GM21825 (cell line): Measurements from ENCODE around the gene HECTD2.
"Not testable (repeated sequence)": the region's sequence is repeated elsewhere in the genome, so short reads cannot be mapped to it uniquely, and the experiment has no call there.

ENCODE experiments used
- ATAC-seq: cut with Tn5 transposase; IDR thresholded peaks from one replicate; pipeline ENCODE4 v1.9.1; 2021; ENCODE audit warnings: mild to moderate bottlenecking, moderate library complexity; ENCODE audit not compliant: unreplicated experiment

HECTD2 gene

DNA sequence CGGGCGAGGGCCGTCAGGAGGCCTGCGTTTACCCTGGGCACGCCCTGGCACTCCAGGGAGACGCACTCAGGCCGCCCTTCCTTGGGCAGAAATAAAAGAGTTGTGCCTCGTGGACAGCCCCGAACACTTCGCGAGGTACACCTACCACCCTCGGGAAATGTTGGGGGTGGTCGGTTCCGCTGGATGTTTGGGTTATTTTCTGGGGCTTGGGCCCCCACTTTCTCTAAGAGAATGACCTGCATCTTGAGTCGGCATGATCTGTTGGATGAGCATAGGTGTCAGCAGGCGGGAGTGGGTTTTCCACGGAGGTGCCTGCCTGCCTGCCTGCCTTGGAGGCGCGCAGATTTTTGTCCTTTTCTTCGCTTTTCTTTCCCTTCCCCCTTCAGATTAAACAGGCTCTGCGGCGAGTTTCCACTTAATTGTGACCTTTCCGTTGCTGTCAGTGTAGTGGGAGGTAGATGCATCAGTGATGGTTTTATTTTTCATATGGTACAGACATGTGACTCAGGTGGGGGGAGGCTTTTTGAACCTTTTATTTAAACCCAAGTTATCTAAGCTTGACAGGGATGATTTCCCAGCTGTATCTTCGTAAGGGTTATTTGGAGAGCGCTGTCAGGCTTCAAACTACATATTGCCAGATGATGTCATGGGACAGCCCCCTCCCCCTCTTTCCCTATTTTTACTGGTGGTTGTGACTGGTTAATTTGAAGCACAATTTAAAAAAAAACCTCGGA is 661 bp downstream of the HECTD2 start:
- no peak for ATAC-seq

DNA sequence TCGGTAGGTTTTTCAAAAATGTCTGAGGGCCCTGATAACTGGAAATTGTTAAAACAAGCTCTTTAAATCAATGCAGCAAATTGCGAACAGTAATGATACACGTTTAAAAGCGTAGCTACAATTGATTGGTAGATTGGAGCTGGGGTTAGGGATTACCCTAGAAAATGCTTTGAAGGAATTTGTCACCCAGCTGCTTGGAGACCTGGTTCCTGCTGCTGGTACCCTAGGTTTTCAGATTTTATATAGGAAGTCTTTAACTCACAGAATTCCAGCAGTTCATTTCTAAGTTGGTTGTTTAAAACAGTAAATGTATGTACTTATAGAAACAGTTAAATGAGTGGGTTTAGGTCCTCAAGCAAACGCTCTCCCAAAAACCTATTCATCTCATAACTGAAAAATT is 1.5 kb downstream of the HECTD2 start:
- ATAC-seq = no peak

DNA sequence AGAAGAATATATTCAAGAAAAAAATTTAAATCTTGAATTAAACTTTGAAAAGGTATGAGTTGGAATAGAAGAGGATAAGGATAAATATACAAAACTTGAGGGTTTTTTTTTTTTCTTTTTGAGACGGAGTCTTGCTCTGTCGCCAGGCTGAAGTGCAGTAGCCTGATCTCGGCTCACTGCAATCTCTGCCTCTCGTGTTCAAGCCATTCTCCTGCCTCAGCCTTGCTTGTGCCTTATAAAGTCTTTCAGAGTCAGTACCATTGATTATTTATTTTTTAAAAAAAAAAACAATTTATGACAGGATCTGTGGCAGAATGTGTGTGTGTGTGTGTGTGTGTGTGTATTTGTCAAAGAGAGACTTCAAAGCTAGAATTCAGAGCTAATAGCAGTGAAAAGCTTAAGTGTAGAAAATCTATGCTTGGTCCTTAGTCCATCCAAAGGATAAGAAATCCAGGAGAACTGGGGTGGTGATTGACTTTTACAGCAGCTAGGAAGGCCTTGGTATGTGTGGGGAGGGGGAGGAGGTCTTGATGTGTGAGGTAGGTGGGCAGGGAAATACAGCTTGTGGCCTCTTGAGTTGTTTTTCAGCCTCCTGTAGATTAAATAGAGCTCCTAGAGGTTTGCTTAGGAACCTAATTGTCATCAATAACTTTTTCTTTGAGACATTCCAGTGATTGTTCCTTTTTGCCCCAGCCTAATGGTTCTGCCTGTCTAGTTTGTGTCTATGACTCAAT is 2.4 kb downstream of the HECTD2 start:
- no peak for ATAC-seq

DNA sequence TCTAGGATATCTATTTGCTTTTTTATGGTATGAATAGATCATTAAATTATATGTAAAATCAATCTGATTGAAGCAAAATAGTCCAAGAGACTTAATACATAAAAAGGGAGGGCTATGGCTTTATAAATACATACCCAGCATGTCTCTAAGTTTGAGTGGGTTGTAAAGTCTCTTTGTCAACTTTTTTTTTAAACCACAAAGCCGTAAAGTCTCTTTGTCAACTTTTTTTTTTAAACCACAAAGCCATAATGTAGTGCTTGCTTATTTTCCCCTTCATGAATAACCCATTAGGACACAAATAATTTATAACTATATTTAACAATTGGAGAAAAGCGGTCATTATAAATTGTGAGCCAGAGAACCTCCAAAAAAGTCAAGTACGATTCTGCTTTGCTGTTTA is 5.7 kb downstream of the HECTD2 start:
- ATAC-seq = no peak

- ATAC-seq = no peak
Observed at GRCh38 chr10:91416339-91416855, 6.3 kb downstream of the HECTD2 start.

DNA sequence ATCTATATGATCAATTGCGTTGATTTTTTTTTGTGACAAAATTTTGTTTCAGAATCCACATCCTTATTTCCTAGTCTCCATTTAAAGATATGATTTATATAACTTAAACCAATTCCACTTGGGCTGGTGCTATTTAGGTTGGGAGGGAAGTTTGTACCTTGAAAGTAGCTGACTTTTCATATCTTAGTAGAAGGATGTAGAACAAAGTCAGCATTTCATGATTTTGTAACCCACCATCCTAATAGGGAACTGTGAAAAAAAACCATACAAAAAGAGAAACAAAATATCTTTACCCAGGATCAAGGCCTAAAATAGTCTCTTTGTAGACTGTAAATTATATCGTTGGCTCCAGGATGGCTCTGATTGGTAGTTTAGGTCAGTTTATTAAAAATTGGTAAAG is 8.3 kb downstream of the HECTD2 start:
- no peak for ATAC-seq

DNA sequence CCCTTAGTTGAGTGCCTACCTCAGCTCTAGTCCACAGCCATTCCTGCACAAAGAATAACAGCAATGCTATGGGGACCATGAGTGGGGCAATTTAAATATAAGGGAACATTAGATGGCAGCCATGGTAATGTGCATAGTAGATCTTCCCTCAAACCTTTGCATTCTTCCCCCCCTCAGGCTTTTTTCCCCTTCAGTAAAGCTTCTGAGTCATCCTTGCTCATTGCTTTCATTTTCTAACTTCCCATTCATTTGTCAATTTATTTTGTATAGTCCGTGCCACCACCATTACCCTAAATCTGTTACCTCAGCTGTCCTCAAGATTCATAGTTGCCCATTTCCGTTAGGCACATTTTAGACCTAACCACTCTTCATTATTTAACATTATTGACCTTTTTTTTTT is 10.7 kb downstream of the HECTD2 start:
- no peak for ATAC-seq

DNA sequence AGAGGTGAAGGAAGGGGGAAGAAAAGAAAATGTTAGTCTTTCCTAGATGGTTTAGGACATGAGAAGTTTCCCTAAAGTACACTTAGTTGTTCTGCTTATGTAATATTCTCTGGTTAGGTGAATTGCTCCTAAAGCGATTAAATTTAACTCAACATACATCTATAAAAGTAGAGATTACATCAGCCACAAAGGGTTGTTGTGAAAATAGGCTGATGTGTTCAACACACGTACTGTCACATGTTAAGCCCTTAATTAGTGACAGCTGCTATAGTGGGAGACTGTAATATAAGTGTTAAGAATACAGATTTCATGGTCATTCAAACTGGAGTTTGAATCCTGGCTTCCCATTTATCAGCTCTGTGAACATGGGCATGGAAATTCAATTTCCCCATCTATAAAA is 12.8 kb downstream of the HECTD2 start:
- ATAC-seq = no peak

- no peak for ATAC-seq
Observed at GRCh38 chr10:91424016-91424415, 13.9 kb downstream of the HECTD2 start.

- ATAC-seq = no peak
Observed at GRCh38 chr10:91432175-91432574, 22.0 kb downstream of the HECTD2 start.

GRCh38 chr10:91433620-91434019 is 23.5 kb downstream of the HECTD2 start:
- no peak for ATAC-seq

- no peak for ATAC-seq
Observed at GRCh38 chr10:91434041-91434440, 23.9 kb downstream of the HECTD2 start.

DNA sequence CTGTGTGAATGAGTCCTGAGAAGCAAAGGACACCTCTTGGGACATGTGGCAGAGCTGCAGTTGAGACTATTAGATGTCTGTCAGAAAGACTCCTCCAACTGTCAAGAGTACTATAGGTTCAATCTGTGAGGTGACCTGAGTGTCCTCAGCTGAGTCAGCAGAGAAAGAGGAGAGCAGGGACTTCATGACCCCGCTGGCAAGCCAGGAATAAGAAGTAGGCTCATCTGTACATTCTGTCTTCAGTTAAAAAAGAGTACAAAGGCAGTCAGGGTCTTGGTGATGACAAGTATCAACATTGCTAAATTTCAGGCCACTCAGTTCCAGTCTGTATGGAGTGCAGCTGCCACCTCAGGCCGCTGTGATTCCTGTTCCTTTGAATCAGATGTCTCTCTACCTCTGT is 25.1 kb downstream of the HECTD2 start:
- ATAC-seq = no peak

DNA sequence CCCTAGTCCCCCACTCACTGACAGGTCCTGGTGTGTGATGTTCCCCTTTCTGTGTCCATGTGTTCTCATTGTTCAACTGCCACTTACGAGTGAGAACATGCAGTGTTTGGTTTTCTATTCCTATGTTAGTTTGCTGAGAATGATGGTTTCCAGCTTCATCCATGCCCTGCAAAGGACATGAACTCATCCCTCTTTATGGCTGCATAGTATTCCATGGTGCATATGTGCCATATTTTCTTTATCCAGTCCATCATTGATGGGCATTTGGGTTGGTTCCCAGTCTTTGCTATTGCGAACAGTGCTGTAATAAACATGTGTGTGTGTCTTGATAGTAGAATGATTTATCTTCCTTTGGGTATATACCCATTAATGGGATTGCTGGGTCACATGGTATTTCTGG is 28.1 kb downstream of the HECTD2 start:
- ATAC-seq = not testable (repeated sequence)

DNA sequence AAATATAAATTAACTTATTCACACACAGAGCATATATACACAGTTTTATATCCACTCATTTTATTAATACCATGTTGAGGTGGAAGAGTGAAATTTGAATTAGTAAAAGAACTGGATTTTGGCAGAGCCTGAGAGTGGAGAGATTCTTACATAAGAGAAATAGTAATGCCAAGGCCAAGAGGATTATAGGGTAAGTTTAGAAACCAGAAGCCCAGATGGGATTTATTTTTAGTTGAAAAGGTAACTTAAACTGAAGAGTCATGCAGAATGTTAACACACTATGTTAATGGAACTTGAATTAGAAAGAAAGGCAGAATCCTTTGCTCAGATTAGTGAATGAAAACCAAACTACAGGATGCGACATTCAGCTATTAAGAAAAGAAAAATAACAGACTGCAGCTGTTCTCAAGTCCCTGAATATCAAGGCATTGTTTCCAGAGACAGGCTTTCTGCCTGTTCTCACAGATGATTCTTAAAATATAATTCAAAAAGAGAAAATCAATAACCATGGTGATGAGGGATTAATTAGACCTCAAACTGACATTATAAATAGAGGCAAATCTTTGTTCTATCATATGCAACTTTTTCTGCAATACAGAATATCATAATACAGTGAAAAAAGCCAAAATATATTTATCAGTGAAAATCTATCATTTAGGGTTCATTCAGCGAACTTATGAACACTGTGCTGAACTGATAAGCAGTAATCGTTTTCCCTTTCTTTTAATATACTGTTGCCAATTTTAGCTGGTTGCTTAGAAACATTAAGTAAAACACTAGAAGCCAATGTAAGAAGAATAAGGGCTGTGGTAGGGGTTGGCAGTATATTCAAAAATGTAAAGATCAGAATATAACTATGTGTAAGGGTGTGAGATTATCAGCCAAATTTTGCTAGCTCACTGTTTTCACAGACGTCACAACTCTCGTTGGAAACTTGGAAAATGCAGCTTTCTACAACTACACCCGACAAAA is 34.4 kb downstream of the HECTD2 start:
- no peak for ATAC-seq

DNA sequence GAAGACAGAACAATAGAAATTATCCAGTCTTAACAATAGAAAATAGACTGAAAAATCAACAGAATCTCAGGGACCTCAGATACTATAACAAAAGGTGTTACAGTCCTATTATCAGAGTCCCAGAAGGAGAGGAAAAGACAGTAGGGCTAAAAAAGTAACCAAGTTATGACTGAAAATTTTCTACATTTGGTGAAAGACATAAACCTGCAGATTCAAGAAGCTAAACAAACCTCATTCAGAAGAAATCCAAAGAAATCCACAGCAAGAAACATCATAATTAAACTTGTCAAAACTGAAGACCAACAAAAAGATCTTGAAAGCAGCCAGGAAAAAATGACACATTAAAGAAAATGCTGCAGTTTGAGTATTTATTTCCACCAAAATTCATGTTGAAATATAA is 41.9 kb downstream of the HECTD2 start:
- no peak for ATAC-seq

- ATAC-seq = no peak
Observed at GRCh38 chr10:91453535-91453934, 43.4 kb downstream of the HECTD2 start.

DNA sequence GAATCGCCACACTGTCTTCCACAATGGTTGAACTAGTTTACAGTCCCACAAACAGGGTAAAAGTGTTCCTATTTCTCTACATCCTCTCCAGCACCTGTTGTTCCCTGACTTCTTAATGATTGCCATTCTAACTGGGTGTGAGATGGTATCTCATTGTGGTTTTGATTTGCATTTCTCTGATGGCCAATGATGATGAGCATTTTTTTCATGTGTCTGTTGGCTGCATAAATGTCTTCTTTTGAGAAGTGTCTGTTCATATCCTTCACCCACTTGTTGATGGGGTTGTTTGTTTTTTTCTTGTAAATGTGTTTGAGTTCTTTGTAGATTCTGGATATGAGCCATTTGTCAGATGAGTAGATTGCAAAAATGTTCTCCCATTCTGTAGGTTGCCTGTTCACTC is 45.0 kb downstream of the HECTD2 start:
- ATAC-seq = not testable (repeated sequence)

- no peak for ATAC-seq
Observed at GRCh38 chr10:91460681-91461080, 50.5 kb downstream of the HECTD2 start.

DNA sequence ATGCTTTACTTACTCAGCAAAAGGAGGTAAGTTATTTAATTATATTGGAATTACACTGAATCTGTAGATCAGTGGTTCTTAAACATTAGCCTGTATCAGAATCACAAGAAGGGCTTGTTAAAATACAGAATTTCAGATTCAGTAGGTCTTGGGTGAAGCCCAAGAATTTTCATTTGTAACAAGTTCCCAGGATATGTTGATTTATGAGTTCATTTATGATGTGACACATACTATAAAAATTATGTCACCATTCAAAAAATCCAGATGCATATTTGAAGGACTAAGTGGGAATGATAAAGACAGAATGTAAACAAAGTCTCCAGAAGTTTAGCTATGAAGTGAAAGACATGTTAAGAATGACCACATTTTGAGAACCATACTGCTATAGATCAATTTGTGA is 52.3 kb downstream of the HECTD2 start:
- ATAC-seq = no peak

GRCh38 chr10:91464500-91464899 is 54.4 kb downstream of the HECTD2 start:
- ATAC-seq = no peak
